HepG2 (cell line): ENCODE measurements around the gene DEPDC1B. TPM values are rescaled to one million over a fixed set of nuclear protein-coding genes. Genes with fewer than 3 reads are reported as not detected.

Experiments
- BCLAF1 ChIP-seq: fragments of 450-650 bp; IDR thresholded peaks from 2 replicates; pipeline ENCODE4 v1.6.1; 2017; ENCODE audit warnings: mild to moderate bottlenecking
- DMTF1 ChIP-seq: sonication (generic); formaldehyde crosslinking; IDR thresholded peaks from 2 replicates; pipeline ENCODE4 v1.4.0; 2020; ENCODE audit warnings: mild to moderate bottlenecking, missing genetic modification reagents
- HDAC6 ChIP-seq: fragments of 200-600 bp; sonication (generic); IDR thresholded peaks from 2 replicates; pipeline ENCODE4 v1.7.0; 2017; ENCODE audit warnings: mild to moderate bottlenecking, antibody characterized with exemption, low read length, low read depth
- HMG20B ChIP-seq: conservative IDR thresholded peaks from 2 replicates; pipeline ENCODE4 v1.6.1; 2016; ENCODE audit warnings: missing genetic modification reagents, missing compliant biosample characterization
- HNRNPL ChIP-seq: fragments of 200-400 bp; formaldehyde crosslinking; IDR thresholded peaks from 2 replicates; pipeline ENCODE4 v1.6.1; 2017; ENCODE audit warnings: mild to moderate bottlenecking, low read depth, low read length
- MAFK ChIP-seq, 2 experiments: IDR thresholded peaks in 1 of 2; conservative IDR thresholded peaks in 1 of 2; 2 replicates each; pipeline ENCODE4 v1.6.1; 2011; ENCODE audit warnings: improper control_type of control experiment in 2 of 2, low read length in 2 of 2
- MEF2D ChIP-seq: sonication (generic); formaldehyde crosslinking; IDR thresholded peaks from 2 replicates; pipeline ENCODE4 v1.5.1; 2020; ENCODE audit warnings: mild to moderate bottlenecking, missing genetic modification reagents
- MTA1 ChIP-seq: sonication (generic); formaldehyde crosslinking; IDR thresholded peaks from 2 replicates; pipeline ENCODE4 v1.4.0; 2020; ENCODE audit warnings: missing genetic modification reagents, mild to moderate bottlenecking, borderline replicate concordance
- NFIC ChIP-seq: IDR thresholded peaks from 2 replicates; pipeline ENCODE4 v1.6.1; 2012; ENCODE audit warnings: mild to moderate bottlenecking, low read length, inconsistent platforms
- NFKBIZ ChIP-seq: IDR thresholded peaks from 2 replicates; pipeline ENCODE4 v1.6.1; 2018; ENCODE audit warnings: missing genetic modification reagents, missing compliant biosample characterization
- POLR2G ChIP-seq: fragments of 200-400 bp; formaldehyde crosslinking; IDR thresholded peaks from 2 replicates; pipeline ENCODE4 v1.6.1; 2018; ENCODE audit warnings: mild to moderate bottlenecking, low read depth, low read length, moderate library complexity
- PTBP1 ChIP-seq: fragments of 200-400 bp; formaldehyde crosslinking; IDR thresholded peaks from 2 replicates; pipeline ENCODE4 v1.6.1; 2018; ENCODE audit warnings: low read length, low read depth; ENCODE audit not compliant: poor library complexity, severe bottlenecking
- SMARCC2 ChIP-seq: fragments of 450-650 bp; IDR thresholded peaks from 2 replicates; pipeline ENCODE4 v1.6.1; 2017; ENCODE audit warnings: antibody characterized with exemption, mild to moderate bottlenecking
- STAT6 ChIP-seq: sonication (generic); formaldehyde crosslinking; IDR thresholded peaks from 2 replicates; pipeline ENCODE4 v1.4.0; 2020; ENCODE audit warnings: missing genetic modification reagents, mild to moderate bottlenecking, borderline replicate concordance
- ZFY ChIP-seq: sonication (generic); formaldehyde crosslinking; IDR thresholded peaks from 2 replicates; pipeline ENCODE4 v1.4.0; 2020; ENCODE audit warnings: missing genetic modification reagents
- ZNF235 ChIP-seq: sonication (generic); formaldehyde crosslinking; IDR thresholded peaks from 2 replicates; pipeline ENCODE4 v1.8.1; 2023; ENCODE audit warnings: mild to moderate bottlenecking, missing genetic modification reagents, borderline replicate concordance
- ZNF367 ChIP-seq: sonication (generic); formaldehyde crosslinking; IDR thresholded peaks from 2 replicates; pipeline ENCODE4 v1.4.0; 2020; ENCODE audit warnings: missing genetic modification reagents, borderline replicate concordance
- ZNF639 ChIP-seq: conservative IDR thresholded peaks from 2 replicates; pipeline ENCODE4 v1.6.1; 2018; ENCODE audit warnings: missing genetic modification reagents
- ZNF761 ChIP-seq: sonication (generic); formaldehyde crosslinking; conservative IDR thresholded peaks from 2 replicates; pipeline ENCODE4 v1.4.0; 2020; ENCODE audit warnings: mild to moderate bottlenecking, missing genetic modification reagents
- ZNF777 ChIP-seq: sonication (generic); formaldehyde crosslinking; IDR thresholded peaks from 2 replicates; pipeline ENCODE4 v1.4.0; 2020; ENCODE audit warnings: missing genetic modification reagents
- polyA plus RNA-seq, 8 experiments: library from polyadenylated mRNA; depleted of rRNA in 3 of 8; stranded (reverse) in 7 of 8; unstranded in 1 of 8; fragments of >200 nt; fragmentation: Illumina TruSeq in 4 of 8; extraction: Trizol in 4 of 8; gene quantifications; 2 replicates each; pipeline versions ENCODE4 v1.2.1 to v1.2.3, GENCODE V29; 2011 to 2016; ENCODE audit warnings: low read depth in 4 of 8, missing spikeins in 1 of 8, mixed read lengths in 1 of 8; ENCODE audit not compliant: insufficient read depth in 1 of 8
- total RNA-seq, 5 experiments: library from RNA; depleted of rRNA; stranded (reverse); fragments of >200 nt; fragmentation: Illumina TruSeq; extraction: Trizol; gene quantifications; 2 replicates each; pipeline ENCODE4 v1.2.3, GENCODE V29; 2016; ENCODE audit warnings: low read depth in 1 of 5

Gene DEPDC1B
- total and polyA plus RNA-seq, 2 of the 13 experiments (the other 11 are each of a cell fraction or from before 2014, with no cell fraction given), result 29.5 to 51.3 TPM

GRCh38 chr5:60699609-60700415 lies at the start of gene DEPDC1B (continued):
- 0 out of 2 replicates have a peak, but pooled peaks have one; percentile 9 for TF ChIP-seq HMG20B (CRISPR knock-in tag)
- TF ChIP-seq NFKBIZ (CRISPR knock-in tag), result no peak
- 0 out of 2 replicates have a peak, but pooled peaks have one; percentile 33 for TF ChIP-seq ZNF777
- no peak for TF ChIP-seq MAFK (conservative IDR thresholded peaks at IDR 0.05 in 1 of 2, IDR thresholded peaks at IDR 0.05 in 1 of 2; ENCODE audit: low read length in 2 of 2)
- peak; percentile 59; the same call in 1 of the 2 replicates for TF ChIP-seq ZNF367 (CRISPR knock-in tag)
- TF ChIP-seq ZNF761 (CRISPR knock-in tag), result peak; percentile 63; the same call in 1 of the 2 replicates
- TF ChIP-seq ZNF235, result peak; percentile 50; the same call in 1 of the 2 replicates
- TF ChIP-seq PTBP1, result no peak
- peak; percentile 53; the same call in 1 of the 2 replicates for TF ChIP-seq MEF2D
- no peak for TF ChIP-seq ZNF639 (CRISPR knock-in tag)
- peak; percentile 92 for TF ChIP-seq POLR2G
- TF ChIP-seq HNRNPL, result no peak
- TF ChIP-seq MTA1, result no peak; the same call in 1 of the 2 replicates
- TF ChIP-seq SMARCC2, result no peak
- no peak; the same call in 1 of the 2 replicates for TF ChIP-seq STAT6
- TF ChIP-seq HDAC6, result no peak
- no peak for TF ChIP-seq NFIC
- no peak for TF ChIP-seq BCLAF1
- peak; percentile 92 for TF ChIP-seq ZFY
- TF ChIP-seq DMTF1 (CRISPR knock-in tag), result no peak
